Suprapubic skin (tissue), 4 donors: ENCODE measurements around the gene NLRC3. TPM values are rescaled to one million over a fixed set of nuclear protein-coding genes. Genes with fewer than 3 reads are reported as not detected.

Experiments
- DNase-seq, 2 donors: peaks; one replicate each; pipeline ENCODE4 v3.0.0-alpha.2; 2019; ENCODE audit warnings: low spot score in 2 of 2
- H3K27ac ChIP-seq: fragments of 200-600 bp; sonication (generic); one replicate; pipeline ENCODE4 v1.5.1; 2019
- H3K27me3 ChIP-seq: fragments of 200-600 bp; sonication (generic); one replicate; pipeline ENCODE4 v1.5.1; 2019
- H3K36me3 ChIP-seq: fragments of 200-600 bp; sonication (generic); one replicate; pipeline ENCODE4 v1.5.1; 2019
- H3K4me1 ChIP-seq: fragments of 200-600 bp; sonication (generic); one replicate; pipeline ENCODE4 v1.5.1; 2019
- H3K4me3 ChIP-seq: fragments of 200-600 bp; sonication (generic); one replicate; pipeline ENCODE4 v1.5.1; 2019; ENCODE audit warnings: mild to moderate bottlenecking
- H3K9me3 ChIP-seq: fragments of 200-600 bp; sonication (generic); one replicate; pipeline ENCODE4 v1.5.1; 2019
- EP300 ChIP-seq: sonication (generic); formaldehyde crosslinking; IDR thresholded peaks from one replicate; pipeline ENCODE4 v1.6.1; 2017; ENCODE audit warnings: antibody characterized with exemption
- POLR2A ChIP-seq, 2 donors: fragments of 450-650 bp; IDR thresholded peaks; one replicate each; pipeline ENCODE4 v1.6.1; 2017; ENCODE audit warnings: antibody characterized with exemption in 2 of 2, mild to moderate bottlenecking in 2 of 2, moderate library complexity in 2 of 2
- POLR2AphosphoS5 ChIP-seq, 3 donors: sonication (generic); formaldehyde crosslinking; IDR thresholded peaks; one replicate each; pipeline ENCODE4 v1.6.1; 2017; ENCODE audit warnings: antibody characterized with exemption in 3 of 3
- WGBS: methylation state at CpG from one replicate; pipeline ENCODE4 v1.1.5; 2018; 5-methylcytosine and 5-hydroxymethylcytosine counted together
- total RNA-seq, 4 donors: library from RNA; depleted of rRNA; stranded (reverse); fragments of >200 nt; gene quantifications; one replicate each; pipeline ENCODE4 v1.1.0, GENCODE V29; 2016
- TF ChIP-seq, protein P1 (sequence below), 2 donors: fragments of 200-600 bp in 1 of 2; fragments of 450-650 bp in 1 of 2; sonication (generic) in 1 of 2; IDR thresholded peaks; one replicate each; pipeline ENCODE4 v1.5.1; 2016 to 2019; ENCODE audit warnings: antibody characterized with exemption in 2 of 2, mild to moderate bottlenecking in 1 of 2, moderate library complexity in 1 of 2

The NLRC3 gene
- total RNA-seq, 4 donors from 2014 or later, result 0.16 to 1.2 (median 0.39) TPM

DNA sequence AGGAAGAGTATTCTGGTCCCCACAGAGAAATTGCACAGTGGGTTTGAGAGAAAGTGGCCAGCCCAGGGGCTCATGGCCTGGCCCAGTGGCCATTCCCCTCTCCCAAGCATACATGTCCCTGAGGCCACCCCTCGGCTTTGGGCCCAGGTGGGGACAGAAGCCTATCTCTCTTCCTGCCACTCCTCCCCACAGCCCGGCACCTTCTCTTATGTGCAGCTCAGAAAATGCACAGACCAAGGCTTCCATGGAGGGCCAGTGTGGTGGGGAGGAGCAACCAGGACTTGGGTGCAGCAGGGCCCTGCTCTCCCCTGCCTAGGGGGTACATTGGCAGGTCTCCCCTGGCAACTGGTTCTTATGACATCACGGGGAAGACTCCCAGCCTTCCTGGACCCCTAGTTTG lies 82.0 kb downstream of the NLRC3 start, which contains the start of gene C16orf90:
Gene C16orf90 (minus strand): TSS at position 314 of the 400 bp plus-strand sequence. CDS start 68 bp downstream, at position 246.
- TF ChIP-seq POLR2AphosphoS5 (IDR thresholded peaks at IDR 0.05), result no peak
- TF ChIP-seq, protein P1, sequence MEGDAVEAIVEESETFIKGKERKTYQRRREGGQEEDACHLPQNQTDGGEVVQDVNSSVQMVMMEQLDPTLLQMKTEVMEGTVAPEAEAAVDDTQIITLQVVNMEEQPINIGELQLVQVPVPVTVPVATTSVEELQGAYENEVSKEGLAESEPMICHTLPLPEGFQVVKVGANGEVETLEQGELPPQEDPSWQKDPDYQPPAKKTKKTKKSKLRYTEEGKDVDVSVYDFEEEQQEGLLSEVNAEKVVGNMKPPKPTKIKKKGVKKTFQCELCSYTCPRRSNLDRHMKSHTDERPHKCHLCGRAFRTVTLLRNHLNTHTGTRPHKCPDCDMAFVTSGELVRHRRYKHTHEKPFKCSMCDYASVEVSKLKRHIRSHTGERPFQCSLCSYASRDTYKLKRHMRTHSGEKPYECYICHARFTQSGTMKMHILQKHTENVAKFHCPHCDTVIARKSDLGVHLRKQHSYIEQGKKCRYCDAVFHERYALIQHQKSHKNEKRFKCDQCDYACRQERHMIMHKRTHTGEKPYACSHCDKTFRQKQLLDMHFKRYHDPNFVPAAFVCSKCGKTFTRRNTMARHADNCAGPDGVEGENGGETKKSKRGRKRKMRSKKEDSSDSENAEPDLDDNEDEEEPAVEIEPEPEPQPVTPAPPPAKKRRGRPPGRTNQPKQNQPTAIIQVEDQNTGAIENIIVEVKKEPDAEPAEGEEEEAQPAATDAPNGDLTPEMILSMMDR (IDR thresholded peaks at IDR 0.05), result no peak
- TF ChIP-seq POLR2A (IDR thresholded peaks at IDR 0.05), result no peak
- TF ChIP-seq EP300, result no peak
- H3K4me3 ChIP-seq, result no peak within 1 kb of the TSS

DNA sequence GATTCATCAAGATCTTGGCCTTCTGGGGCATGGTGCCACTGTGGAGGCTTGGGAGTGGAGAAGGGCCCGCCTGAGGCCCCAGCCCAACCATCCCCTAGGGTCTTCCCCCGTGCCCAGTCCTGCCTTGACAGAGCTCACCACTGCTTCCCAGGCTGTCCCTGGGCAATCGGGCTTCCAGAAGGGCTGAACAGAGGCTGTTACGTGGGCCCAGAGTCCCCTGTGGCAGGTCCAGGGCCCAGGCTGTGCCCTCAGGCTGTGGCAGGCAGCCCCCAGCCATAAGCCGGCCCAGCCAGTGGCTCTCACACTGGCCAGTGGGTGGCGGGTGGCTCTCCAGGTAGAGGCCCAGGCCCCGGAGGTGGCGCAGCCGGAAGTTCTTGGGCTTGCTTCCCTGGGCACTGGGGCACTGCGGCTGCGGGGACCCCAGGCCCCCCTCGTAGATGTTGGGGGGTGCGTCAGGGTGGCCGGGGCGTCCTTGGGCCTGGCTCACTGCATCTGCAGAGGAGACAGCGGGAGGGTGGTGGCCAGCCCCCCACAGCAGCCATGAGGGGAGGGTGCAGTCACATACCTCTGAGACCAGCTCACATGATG lies 82.7 kb downstream of the NLRC3 start:
- no peaks in the 10 kb centered on the region for H3K9me3 ChIP-seq
- no peaks in the 10 kb centered on the region for H3K4me1 ChIP-seq
- WGBS, result 98% methylated on average over 5 of the region's 16 CpGs
- no peak overlapping the region for H3K4me3 ChIP-seq
- no peak for TF ChIP-seq EP300
- TF ChIP-seq POLR2A (IDR thresholded peaks at IDR 0.05), result no peak
- TF ChIP-seq, protein P1 (IDR thresholded peaks at IDR 0.05), result no peak
- TF ChIP-seq POLR2AphosphoS5 (IDR thresholded peaks at IDR 0.05), result no peak
- H3K36me3 ChIP-seq, result no peaks in the 10 kb centered on the region
- no peak overlapping the region for H3K27ac ChIP-seq
- peak in 1 of 2 donors; percentile 52 for DNase-seq
- no peaks in the 10 kb centered on the region for H3K27me3 ChIP-seq

More for the DNA sequence above, 82.0 kb downstream of the NLRC3 start, which contains the start of gene C16orf90:
- peak in 1 of 2 donors; percentile 38 for DNase-seq
- no peak within 1 kb of the TSS for H3K27ac ChIP-seq
- H3K27me3 ChIP-seq, result no peaks in the 10 kb centered on the region
- 97% methylated on average over 3 of the region's 3 CpGs for WGBS
- no peaks in the 10 kb centered on the region for H3K4me1 ChIP-seq
- no peaks in the 10 kb centered on the region for H3K9me3 ChIP-seq
- H3K36me3 ChIP-seq, result no peaks in the 10 kb centered on the region

DNA sequence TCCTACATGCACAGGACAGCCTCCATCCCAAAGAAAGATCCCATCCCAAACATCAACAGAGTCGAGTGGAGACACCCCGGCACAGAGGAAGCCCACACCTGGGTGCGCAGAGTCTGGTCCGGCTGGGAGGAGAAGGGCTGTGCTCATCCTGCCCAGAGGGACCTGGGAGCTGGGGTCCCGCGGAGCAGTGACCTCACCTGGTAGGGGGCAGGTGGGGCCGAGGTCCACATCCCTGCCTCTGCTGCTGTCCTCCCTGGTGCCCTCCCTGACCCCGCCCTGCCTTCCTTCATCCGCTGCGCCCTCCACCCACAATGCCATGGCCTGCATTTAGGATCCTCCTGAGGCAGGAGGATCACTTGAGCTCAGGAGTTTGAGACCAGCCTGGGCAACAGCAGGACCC lies 84.8 kb downstream of the NLRC3 start:
- H3K36me3 ChIP-seq, result peaks cover 8% of the 10 kb centered on the region
- no peak overlapping the region for H3K27ac ChIP-seq
- no peaks in the 10 kb centered on the region for H3K4me1 ChIP-seq
- H3K9me3 ChIP-seq, result no peaks in the 10 kb centered on the region
- peak in 1 of 2 donors; percentile 50 for DNase-seq
- no peaks in the 10 kb centered on the region for H3K27me3 ChIP-seq
- no peak overlapping the region for H3K4me3 ChIP-seq
- no peak for TF ChIP-seq POLR2AphosphoS5 (IDR thresholded peaks at IDR 0.05)
- TF ChIP-seq, protein P1 (IDR thresholded peaks at IDR 0.05), result no peak
- no peak for TF ChIP-seq EP300
- no peak for TF ChIP-seq POLR2A (IDR thresholded peaks at IDR 0.05)
- 90% methylated on average over 2 of the region's 10 CpGs for WGBS

GRCh38 chr16:3490911-3491629 lies 86.1 kb downstream of the NLRC3 start:
- no peak for DNase-seq
- no peaks in the 10 kb centered on the region for H3K9me3 ChIP-seq
- H3K36me3 ChIP-seq, result peaks cover 17% of the 10 kb centered on the region
- H3K4me1 ChIP-seq, result no peaks in the 10 kb centered on the region
- H3K27me3 ChIP-seq, result no peaks in the 10 kb centered on the region
- 59% methylated on average over 13 of the region's 17 CpGs for WGBS
- no peak overlapping the region for H3K27ac ChIP-seq
- TF ChIP-seq POLR2AphosphoS5 (IDR thresholded peaks at IDR 0.05), result no peak
- TF ChIP-seq, protein P1 (IDR thresholded peaks at IDR 0.05), result no peak
- no peak for TF ChIP-seq POLR2A (IDR thresholded peaks at IDR 0.05)
- no peak for TF ChIP-seq EP300
- no peak overlapping the region for H3K4me3 ChIP-seq

Other genes with a start within 250 kb of the NLRC3 start
- gene OR2C1, start 221.5 kb downstream of the NLRC3 start, total RNA-seq, result under 1 TPM in 1 of 4 donors, not detected in 3; 0.34 TPM
- gene ZSCAN32, start 176.4 kb downstream of the NLRC3 start, total RNA-seq, result 10 to 100 TPM in 3 of 4 donors, 1 to 10 TPM in 1; 9.7 to 20.9 (median 11.9) TPM
- 10 to 100 TPM in 1 of 4 donors, 1 to 10 TPM in 3; 8.4 to 14.9 (median 9.7) TPM for gene ZNF174, start 176.2 kb downstream of the NLRC3 start, total RNA-seq
- gene ZNF597, start 133.9 kb downstream of the NLRC3 start, total RNA-seq, result 1 to 10 TPM; 1.5 to 4.3 (median 2.4) TPM
- gene NAA60, start 133.7 kb downstream of the NLRC3 start, total RNA-seq, result 10 to 100 TPM; 20.9 to 40.2 (median 26.4) TPM
- gene C16orf90, start 81.9 kb downstream of the NLRC3 start, total RNA-seq, result not detected
- 10 to 100 TPM in 1 of 4 donors, 1 to 10 TPM in 3; 4.9 to 12.6 (median 6.6) TPM for gene CLUAP1, start 76.4 kb downstream of the NLRC3 start, total RNA-seq
- 1 to 10 TPM; 2.9 to 6.0 (median 4.5) TPM for gene SLX4, start 34.2 kb upstream of the NLRC3 start, total RNA-seq
- 10 to 100 TPM; 11.0 to 32.7 (median 23.0) TPM for gene DNASE1, start 77.3 kb upstream of the NLRC3 start, total RNA-seq
- gene TRAP1, start 140.1 kb upstream of the NLRC3 start, total RNA-seq, result 100 to 1,000 TPM in 3 of 4 donors, 10 to 100 TPM in 1; 75.7 to 147 (median 116) TPM